HG03439 (cell line): ENCODE results near the gene BEX3.
A peak's percentile ranks its signal among the peaks of the same experiment; 100 is the strongest.
"Not testable (repeated sequence)": the region's sequence is repeated elsewhere in the genome, so short reads cannot be mapped to it uniquely, and the experiment has no call there.

ENCODE experiments used
- ATAC-seq: cut with Tn5 transposase; IDR thresholded peaks from one replicate; pipeline ENCODE4 v1.9.1; 2021; ENCODE audit warnings: mild to moderate bottlenecking, moderate library complexity; ENCODE audit not compliant: unreplicated experiment

BEX3 gene

GRCh38 chrX:103378990-103379389 is 2.7 kb downstream of the BEX3 start:
- ATAC-seq: no peak

DNA sequence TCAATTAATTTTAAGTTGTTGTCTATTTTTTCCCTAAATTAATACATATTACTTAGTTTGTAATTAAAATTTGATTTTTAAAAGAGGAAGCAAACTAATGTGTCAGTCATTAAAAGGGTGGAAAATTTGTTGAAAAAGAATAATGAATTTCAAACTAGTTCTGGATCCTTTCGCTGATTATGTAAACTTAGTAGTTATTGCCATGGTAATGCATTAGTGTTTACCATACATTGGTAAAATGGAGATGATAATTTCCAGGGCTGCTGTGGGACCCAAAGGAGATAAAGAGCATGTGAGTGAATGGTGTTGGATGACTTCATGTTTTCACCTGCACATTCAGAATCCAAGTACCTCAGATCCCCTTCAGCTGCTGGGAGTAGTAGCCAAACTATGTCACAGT is 6.5 kb downstream of the BEX3 start:
- no peak for ATAC-seq

DNA sequence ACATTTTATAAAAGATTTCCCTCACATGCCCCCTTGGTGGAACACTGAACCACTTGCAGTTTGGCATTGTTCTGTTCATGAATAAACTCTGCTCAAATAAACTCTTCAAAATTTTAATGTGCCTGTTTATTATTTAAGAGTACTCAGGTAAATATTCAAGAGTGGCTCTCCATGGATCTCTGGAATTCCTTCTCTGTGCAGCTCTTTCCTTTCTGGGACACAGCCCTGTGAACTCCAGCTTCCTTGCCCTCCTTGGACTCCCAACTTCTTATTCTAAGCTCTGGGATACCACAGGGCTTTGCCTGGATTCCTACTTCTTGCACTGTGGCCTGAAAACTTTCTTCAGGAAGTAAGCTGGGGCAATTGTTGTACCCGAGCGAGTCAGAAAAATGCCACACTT is 8.3 kb downstream of the BEX3 start:
- no peak for ATAC-seq

- not testable (repeated sequence) for ATAC-seq
Observed at GRCh38 chrX:103385283-103385830, 9.0 kb downstream of the BEX3 start.

DNA sequence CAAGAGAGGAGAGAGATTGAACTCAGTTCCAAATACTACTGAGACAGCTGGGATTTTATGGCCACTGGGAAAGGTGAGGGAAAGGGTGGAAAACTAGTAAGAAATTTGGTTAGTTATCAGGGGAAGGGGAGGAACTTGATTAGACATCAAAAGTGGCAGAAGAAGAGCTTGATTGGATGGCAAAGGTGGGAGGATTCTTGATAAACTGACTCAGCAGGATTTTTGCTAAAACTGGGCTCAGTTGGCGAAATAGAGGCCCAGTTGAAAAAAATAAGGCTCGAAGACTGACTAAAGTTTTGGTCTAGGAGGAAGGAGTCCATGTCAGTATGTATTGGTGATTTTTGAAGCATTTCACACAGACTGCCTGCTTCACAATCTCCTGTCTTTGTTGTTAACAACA is 10.0 kb downstream of the BEX3 start:
- ATAC-seq: no peak

DNA sequence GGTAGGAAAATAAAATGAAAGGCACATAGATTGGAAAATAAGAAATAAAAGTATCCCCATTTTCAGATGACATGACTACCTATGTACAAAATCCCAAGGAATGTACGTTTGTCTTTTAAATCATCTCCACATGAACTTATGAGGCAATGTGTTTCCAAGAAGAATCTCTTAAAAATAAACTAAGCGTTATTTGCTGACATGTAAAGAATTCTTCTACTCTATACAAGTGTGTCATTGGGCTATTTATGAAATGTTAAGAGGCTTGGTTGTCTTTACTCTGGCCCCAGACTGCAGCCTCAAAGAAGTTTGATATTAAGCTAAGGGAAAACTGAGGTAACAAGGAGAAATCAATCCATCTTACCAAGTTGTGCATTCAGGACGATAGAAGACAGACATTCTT is 17.1 kb downstream of the BEX3 start:
- ATAC-seq: no peak

DNA sequence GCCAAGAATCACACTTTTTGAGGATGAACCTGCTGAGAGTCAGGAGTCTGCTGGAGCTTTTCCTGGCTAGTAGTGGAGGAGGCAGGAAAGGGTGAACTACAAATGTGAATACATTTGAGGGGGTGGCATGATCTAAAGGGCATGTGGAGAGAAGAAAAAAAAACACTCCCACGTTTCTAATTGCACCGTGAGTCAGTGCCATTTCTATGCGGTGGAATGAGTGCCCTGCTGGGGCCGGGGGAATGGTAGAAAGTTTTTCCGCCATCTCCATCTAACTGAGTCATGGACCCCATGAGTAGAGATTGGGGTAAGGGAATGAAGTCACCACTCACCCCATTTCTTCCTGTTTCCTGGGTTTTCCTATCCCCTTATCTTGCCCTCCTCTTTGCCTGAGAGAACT is 19.8 kb downstream of the BEX3 start:
- no peak for ATAC-seq

GRCh38 chrX:103396660-103397059 is 20.3 kb downstream of the BEX3 start:
- no peak for ATAC-seq

DNA sequence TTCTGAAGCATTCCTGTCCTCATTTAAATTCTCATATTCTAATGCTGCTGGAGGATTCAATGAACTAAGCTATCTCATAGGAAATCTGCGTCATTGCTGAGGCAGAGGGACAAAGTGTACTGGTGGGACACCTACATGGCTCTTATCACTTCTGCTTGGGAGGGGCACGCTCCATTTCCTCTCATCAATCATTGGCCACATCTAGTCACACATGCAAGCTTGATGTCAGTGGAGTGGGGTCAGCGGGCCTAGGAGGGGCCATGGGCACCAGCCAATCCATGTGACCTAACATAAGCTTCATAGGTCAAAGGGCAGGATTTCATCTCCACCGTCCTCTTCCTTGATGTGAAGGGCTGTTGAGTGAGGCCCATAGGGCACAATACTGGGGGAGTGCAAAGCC is 21.4 kb downstream of the BEX3 start:
- no peak for ATAC-seq

GRCh38 chrX:103398421-103398864 is 22.1 kb downstream of the BEX3 start:
- ATAC-seq: no peak

DNA sequence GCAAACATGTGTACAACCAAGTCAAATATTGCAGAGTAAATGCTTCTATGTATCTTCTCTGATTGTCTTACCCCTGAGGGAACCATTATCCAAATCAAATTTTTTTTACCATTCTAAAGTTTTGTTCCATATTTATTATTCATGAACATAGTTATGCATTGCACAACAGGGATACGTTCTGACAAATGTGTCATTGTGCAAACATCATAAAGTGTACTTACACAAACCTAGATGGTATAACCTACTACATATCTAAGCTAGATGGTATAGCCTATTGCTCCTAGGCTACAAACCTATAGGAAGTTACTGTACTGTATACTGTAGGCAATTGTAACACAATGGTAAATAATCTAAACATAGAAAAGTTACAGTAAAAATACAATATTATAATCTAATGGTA is 23.4 kb downstream of the BEX3 start:
- no peak for ATAC-seq

DNA sequence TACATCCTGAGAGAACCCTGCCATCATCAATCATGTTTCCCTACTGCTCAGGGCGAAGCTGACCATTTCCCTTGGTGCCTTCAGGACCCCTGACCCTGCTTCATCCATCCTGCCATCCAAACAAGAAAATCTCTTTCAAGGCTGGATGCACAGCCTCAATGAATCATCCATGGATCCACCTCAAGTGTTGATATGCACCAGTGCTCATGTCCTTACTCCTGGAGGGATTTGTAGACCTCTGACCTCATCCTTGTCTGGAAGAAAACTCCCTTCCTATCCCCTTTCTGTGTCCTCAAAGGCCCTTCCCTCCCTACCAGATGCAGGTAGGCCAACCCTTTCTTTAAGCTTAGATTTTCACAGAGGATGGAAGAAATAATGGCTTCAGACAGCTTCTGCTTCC is 24.6 kb downstream of the BEX3 start:
- ATAC-seq: no peak

DNA sequence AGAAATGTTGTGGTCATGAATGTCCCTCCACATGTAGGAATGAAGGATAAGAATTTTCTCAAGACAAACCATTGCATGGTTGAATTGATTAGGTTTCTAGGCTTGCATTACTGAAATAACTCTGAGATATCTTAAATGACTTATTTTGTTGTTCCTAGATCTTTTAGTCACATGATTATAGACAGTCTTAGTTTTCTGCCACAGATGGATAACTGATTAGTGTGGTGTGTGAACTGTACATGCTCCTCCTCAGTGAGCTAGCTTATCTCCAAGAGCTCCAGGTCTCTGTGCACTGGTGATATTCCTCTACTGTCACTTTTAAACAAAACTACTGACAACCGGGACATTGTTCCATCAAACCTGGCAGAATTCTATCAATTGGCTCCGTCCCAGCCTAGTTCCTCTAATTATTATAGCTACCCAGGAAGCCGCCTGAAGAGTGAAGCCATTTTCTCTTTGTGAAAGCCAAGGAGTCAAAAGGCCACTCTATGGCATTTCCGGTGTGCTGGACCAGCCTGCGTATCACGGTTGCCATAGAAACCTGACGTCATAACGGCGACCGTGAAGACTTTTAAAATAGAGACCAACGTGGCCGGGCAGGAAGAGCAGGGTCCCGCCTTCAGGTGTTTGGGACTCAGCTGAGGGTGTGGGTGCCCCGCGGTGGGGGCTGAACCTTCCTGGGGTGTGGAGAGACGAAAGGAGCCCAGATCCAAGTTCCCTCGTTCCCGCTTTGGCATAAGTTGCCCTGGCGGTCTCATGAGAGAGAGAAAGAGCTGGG is 28.1 kb downstream of the BEX3 start:
- peak; percentile 98 for ATAC-seq

GRCh38 chrX:103405009-103405333 is 28.6 kb downstream of the BEX3 start:
- no peak for ATAC-seq

DNA sequence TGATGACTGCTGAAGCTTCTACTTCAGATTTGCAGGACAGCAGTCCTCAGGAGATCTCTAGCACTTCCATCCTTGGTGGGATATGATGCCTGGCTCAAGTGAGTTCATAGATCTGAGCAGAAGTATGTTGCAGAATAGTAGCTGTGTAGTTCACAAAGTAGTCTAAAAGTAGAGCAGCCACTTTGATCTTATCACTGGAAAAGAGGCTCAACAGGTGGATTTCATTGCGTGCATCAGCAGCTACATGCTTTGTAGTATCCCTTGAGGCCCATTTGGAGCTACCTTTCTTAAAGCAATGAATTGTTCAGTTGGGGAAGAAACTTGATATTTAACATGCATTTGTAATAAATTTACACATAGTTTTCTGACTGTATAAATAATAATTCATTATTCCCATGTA is 29.9 kb downstream of the BEX3 start:
- ATAC-seq: no peak

DNA sequence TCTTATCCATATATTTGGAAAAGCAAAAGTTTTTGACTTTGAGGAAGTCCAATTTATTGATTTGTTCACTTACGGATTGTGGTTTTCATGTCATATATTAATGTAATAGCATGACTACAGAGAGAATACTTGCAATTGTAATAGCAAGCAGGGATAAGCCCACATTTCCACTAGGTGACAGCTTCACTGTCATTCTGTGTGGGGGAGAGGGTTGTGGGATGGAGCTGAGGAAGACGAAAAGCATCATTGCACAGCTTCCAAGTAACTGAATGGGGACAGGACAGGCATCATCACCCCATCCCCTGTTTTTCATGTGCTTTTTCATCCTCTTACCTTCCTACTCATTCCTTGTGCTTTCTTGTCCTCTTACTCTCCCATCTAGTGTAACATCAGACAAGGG is 31.4 kb downstream of the BEX3 start:
- no peak for ATAC-seq

- not testable (repeated sequence) for ATAC-seq
Observed at GRCh38 chrX:103411721-103412120, 35.4 kb downstream of the BEX3 start.

- ATAC-seq: no peak
Observed at GRCh38 chrX:103413705-103414387, 37.5 kb downstream of the BEX3 start.

- ATAC-seq: no peak
Observed at GRCh38 chrX:103414561-103414960, 38.2 kb downstream of the BEX3 start.

GRCh38 chrX:103415068-103415467 is 38.7 kb downstream of the BEX3 start:
- no peak for ATAC-seq

GRCh38 chrX:103415528-103415927 is 39.2 kb downstream of the BEX3 start:
- no peak for ATAC-seq

- no peak for ATAC-seq
Observed at GRCh38 chrX:103417370-103417769, 41.0 kb downstream of the BEX3 start.
